ENCODE measurements around the gene PIK3R5.

- TF ChIP-seq, protein P1, sequence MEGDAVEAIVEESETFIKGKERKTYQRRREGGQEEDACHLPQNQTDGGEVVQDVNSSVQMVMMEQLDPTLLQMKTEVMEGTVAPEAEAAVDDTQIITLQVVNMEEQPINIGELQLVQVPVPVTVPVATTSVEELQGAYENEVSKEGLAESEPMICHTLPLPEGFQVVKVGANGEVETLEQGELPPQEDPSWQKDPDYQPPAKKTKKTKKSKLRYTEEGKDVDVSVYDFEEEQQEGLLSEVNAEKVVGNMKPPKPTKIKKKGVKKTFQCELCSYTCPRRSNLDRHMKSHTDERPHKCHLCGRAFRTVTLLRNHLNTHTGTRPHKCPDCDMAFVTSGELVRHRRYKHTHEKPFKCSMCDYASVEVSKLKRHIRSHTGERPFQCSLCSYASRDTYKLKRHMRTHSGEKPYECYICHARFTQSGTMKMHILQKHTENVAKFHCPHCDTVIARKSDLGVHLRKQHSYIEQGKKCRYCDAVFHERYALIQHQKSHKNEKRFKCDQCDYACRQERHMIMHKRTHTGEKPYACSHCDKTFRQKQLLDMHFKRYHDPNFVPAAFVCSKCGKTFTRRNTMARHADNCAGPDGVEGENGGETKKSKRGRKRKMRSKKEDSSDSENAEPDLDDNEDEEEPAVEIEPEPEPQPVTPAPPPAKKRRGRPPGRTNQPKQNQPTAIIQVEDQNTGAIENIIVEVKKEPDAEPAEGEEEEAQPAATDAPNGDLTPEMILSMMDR (IDR thresholded peaks at IDR 0.05; ENCODE audit: insufficient read depth, low read length, poor library complexity, severe bottlenecking): no peak
- no peak for TF ChIP-seq EZH2phosphoT487 (conservative IDR thresholded peaks at IDR 0.05; ENCODE audit: low read length)
These were observed 130.4 kb downstream of the PIK3R5 start for GRCh38 chr17:8835106-8835505.

Measured in SU-DHL-6 (cell line).